Suprapubic skin (tissue), 4 donors: Measurements from ENCODE around the gene GALNT11. TPM values are rescaled to one million over a fixed set of nuclear protein-coding genes. Genes with fewer than 3 reads are reported as not detected.
"Not testable (repeated sequence)": the region's sequence is repeated elsewhere in the genome, so short reads cannot be mapped to it uniquely, and the experiment has no call there.

Experiments
- DNase-seq, 2 donors: peaks; one replicate each; pipeline ENCODE4 v3.0.0-alpha.2; 2019; ENCODE audit warnings: low spot score in 2 of 2
- H3K27ac ChIP-seq: fragments of 200-600 bp; sonication (generic); one replicate; pipeline ENCODE4 v1.5.1; 2019
- H3K27me3 ChIP-seq: fragments of 200-600 bp; sonication (generic); one replicate; pipeline ENCODE4 v1.5.1; 2019
- H3K36me3 ChIP-seq: fragments of 200-600 bp; sonication (generic); one replicate; pipeline ENCODE4 v1.5.1; 2019
- H3K4me1 ChIP-seq: fragments of 200-600 bp; sonication (generic); one replicate; pipeline ENCODE4 v1.5.1; 2019
- H3K4me3 ChIP-seq: fragments of 200-600 bp; sonication (generic); one replicate; pipeline ENCODE4 v1.5.1; 2019; ENCODE audit warnings: mild to moderate bottlenecking
- H3K9me3 ChIP-seq: fragments of 200-600 bp; sonication (generic); one replicate; pipeline ENCODE4 v1.5.1; 2019
- EP300 ChIP-seq: sonication (generic); formaldehyde crosslinking; IDR thresholded peaks from one replicate; pipeline ENCODE4 v1.6.1; 2017; ENCODE audit warnings: antibody characterized with exemption
- POLR2A ChIP-seq, 2 donors: fragments of 450-650 bp; IDR thresholded peaks; one replicate each; pipeline ENCODE4 v1.6.1; 2017; ENCODE audit warnings: antibody characterized with exemption in 2 of 2, mild to moderate bottlenecking in 2 of 2, moderate library complexity in 2 of 2
- POLR2AphosphoS5 ChIP-seq, 3 donors: sonication (generic); formaldehyde crosslinking; IDR thresholded peaks; one replicate each; pipeline ENCODE4 v1.6.1; 2017; ENCODE audit warnings: antibody characterized with exemption in 3 of 3
- WGBS: methylation state at CpG from one replicate; pipeline ENCODE4 v1.1.5; 2018; 5-methylcytosine and 5-hydroxymethylcytosine counted together
- total RNA-seq, 4 donors: library from RNA; depleted of rRNA; stranded (reverse); fragments of >200 nt; gene quantifications; one replicate each; pipeline ENCODE4 v1.1.0, GENCODE V29; 2016
- TF ChIP-seq, protein P1 (sequence below), 2 donors: fragments of 200-600 bp in 1 of 2; fragments of 450-650 bp in 1 of 2; sonication (generic) in 1 of 2; IDR thresholded peaks; one replicate each; pipeline ENCODE4 v1.5.1; 2016 to 2019; ENCODE audit warnings: antibody characterized with exemption in 2 of 2, mild to moderate bottlenecking in 1 of 2, moderate library complexity in 1 of 2

GALNT11 gene
- total RNA-seq, 4 donors from 2014 or later = 34.5 to 48.6 (median 42.5) TPM

GRCh38 chr7:152076940-152077933 is 51.8 kb downstream of the GALNT11 start:
- Histone ChIP-seq H3K27me3 (no peaks in the 10 kb centered on the region), H3K4me1 (peaks cover 22% of the 10 kb centered on the region), H3K4me3 (no peak overlapping the region), H3K9me3 (no peaks in the 10 kb centered on the region), H3K36me3 (no peaks in the 10 kb centered on the region), H3K27ac (no peak overlapping the region)
- TF ChIP-seq, protein P1, sequence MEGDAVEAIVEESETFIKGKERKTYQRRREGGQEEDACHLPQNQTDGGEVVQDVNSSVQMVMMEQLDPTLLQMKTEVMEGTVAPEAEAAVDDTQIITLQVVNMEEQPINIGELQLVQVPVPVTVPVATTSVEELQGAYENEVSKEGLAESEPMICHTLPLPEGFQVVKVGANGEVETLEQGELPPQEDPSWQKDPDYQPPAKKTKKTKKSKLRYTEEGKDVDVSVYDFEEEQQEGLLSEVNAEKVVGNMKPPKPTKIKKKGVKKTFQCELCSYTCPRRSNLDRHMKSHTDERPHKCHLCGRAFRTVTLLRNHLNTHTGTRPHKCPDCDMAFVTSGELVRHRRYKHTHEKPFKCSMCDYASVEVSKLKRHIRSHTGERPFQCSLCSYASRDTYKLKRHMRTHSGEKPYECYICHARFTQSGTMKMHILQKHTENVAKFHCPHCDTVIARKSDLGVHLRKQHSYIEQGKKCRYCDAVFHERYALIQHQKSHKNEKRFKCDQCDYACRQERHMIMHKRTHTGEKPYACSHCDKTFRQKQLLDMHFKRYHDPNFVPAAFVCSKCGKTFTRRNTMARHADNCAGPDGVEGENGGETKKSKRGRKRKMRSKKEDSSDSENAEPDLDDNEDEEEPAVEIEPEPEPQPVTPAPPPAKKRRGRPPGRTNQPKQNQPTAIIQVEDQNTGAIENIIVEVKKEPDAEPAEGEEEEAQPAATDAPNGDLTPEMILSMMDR (IDR thresholded peaks at IDR 0.05) = no peak
- no peak for TF ChIP-seq POLR2AphosphoS5 (IDR thresholded peaks at IDR 0.05)
- no peak for TF ChIP-seq EP300
- no peak for TF ChIP-seq POLR2A (IDR thresholded peaks at IDR 0.05)
- no peak for DNase-seq
- 86% methylated on average over 8 of the region's 8 CpGs for WGBS

- TF ChIP-seq, protein P1 (IDR thresholded peaks at IDR 0.05) = no peak
- TF ChIP-seq POLR2AphosphoS5 (IDR thresholded peaks at IDR 0.05) (no peak), EP300 (no peak), POLR2A (IDR thresholded peaks at IDR 0.05) (no peak)
- Histone ChIP-seq H3K27ac (no peak overlapping the region), H3K27me3 (no peaks in the 10 kb centered on the region), H3K9me3 (no peaks in the 10 kb centered on the region), H3K36me3 (no peaks in the 10 kb centered on the region), H3K4me1 (peaks cover 21% of the 10 kb centered on the region), H3K4me3 (no peak overlapping the region)
- 96% methylated on average over 6 of the region's 6 CpGs for WGBS
- no peak for DNase-seq
These were observed 52.6 kb downstream of the GALNT11 start for GRCh38 chr7:152078025-152078424.

DNA sequence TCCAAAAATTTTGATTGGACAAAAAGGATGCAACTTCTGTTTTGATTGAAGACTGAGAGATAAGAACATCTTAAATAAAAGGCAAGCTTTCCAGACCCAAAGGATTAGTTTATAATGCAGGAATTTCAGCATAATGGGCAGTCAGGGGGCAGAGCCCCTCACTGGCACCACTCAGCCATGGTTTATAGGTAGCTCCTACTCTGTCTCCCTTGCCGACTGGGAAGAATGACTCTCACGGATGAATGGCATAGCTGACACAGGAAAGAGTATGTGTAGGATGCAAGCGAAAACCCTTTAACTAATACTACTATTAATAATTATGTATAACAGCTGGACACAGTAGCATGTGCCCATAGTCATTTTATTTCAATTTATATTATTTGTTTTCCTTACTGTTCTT is 53.3 kb downstream of the GALNT11 start:
- H3K4me3 ChIP-seq = no peak overlapping the region
- TF ChIP-seq EP300 (no peak), POLR2AphosphoS5 (IDR thresholded peaks at IDR 0.05) (no peak), POLR2A (IDR thresholded peaks at IDR 0.05) (no peak)
- TF ChIP-seq, protein P1 (IDR thresholded peaks at IDR 0.05) = no peak
- 80% methylated on average over 3 of the region's 3 CpGs for WGBS
- no peaks in the 10 kb centered on the region for H3K9me3 ChIP-seq
- H3K27me3 ChIP-seq = no peaks in the 10 kb centered on the region
- H3K36me3 ChIP-seq = no peaks in the 10 kb centered on the region
- H3K4me1 ChIP-seq = peaks cover 23% of the 10 kb centered on the region
- DNase-seq = no peak
- no peak overlapping the region for H3K27ac ChIP-seq

DNA sequence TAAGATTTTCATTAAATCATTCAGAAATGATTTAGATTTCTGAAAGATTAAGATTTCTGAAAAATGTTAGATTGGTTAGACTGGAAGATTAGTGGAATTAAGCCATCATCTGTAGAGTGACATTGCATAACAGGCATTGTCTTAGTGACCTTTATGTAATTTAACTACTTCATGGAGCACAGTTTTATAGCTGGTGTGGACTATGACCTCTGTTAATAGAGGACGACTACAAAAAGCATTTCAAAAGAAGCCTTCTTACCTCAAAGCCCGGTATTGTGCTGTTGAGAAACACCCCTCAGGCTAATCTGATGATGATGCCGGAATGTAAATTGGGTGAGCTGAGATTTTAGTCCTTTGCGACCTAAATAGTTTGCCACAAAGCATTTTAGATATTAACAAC is 55.6 kb downstream of the GALNT11 start:
- no peak overlapping the region for H3K27ac ChIP-seq
- TF ChIP-seq, protein P1 (IDR thresholded peaks at IDR 0.05) = no peak
- no peak for TF ChIP-seq POLR2A (IDR thresholded peaks at IDR 0.05)
- TF ChIP-seq POLR2AphosphoS5 (IDR thresholded peaks at IDR 0.05) = no peak
- TF ChIP-seq EP300 = no peak
- H3K27me3 ChIP-seq = no peaks in the 10 kb centered on the region
- no peak overlapping the region for H3K4me3 ChIP-seq
- whole genome bisulfite sequencing = 44% methylated on average over 4 of the region's 4 CpGs
- DNase-seq = no peak
- H3K9me3 ChIP-seq = no peaks in the 10 kb centered on the region
- peaks cover 21% of the 10 kb centered on the region for H3K4me1 ChIP-seq
- no peaks in the 10 kb centered on the region for H3K36me3 ChIP-seq

DNA sequence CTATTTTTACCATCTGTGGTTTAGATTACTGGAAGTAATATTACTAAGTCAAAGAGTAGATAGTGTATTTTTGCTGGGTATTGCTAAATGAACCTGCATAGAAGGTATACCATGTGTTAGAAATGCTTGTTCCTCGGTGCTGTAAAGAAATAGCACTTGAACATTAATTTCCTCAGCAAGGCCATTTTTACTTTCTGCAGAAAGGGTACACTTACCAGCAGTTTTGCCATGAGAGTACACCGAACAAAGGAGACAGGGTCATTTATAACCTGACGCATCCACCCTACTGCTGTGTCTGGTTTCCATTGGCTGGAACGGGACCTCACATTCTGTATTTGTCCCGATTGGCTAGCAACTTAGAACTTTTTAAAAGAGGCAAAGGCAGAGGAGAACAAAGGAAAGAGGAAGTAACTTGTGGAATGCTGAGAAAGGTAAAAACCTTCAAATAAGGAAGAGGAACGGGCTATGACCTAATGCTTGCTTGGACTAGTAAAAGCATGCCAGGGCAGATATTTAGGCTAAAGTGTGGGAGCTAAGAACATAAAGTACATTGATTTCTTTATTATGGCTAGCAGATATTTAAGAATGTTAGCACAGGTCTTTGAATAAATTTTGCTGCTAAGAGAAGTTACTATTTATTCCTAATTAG is 56.7 kb downstream of the GALNT11 start:
- not testable (repeated sequence) for DNase-seq, H3K27me3 ChIP-seq, H3K9me3 ChIP-seq, H3K27ac ChIP-seq, H3K36me3 ChIP-seq, H3K4me3 ChIP-seq
- 79% methylated on average over 6 of the region's 6 CpGs for WGBS
- H3K4me1 ChIP-seq = peaks cover 12% of the 10 kb centered on the region
